Measurements from ENCODE around the gene CPXM1.

DNA sequence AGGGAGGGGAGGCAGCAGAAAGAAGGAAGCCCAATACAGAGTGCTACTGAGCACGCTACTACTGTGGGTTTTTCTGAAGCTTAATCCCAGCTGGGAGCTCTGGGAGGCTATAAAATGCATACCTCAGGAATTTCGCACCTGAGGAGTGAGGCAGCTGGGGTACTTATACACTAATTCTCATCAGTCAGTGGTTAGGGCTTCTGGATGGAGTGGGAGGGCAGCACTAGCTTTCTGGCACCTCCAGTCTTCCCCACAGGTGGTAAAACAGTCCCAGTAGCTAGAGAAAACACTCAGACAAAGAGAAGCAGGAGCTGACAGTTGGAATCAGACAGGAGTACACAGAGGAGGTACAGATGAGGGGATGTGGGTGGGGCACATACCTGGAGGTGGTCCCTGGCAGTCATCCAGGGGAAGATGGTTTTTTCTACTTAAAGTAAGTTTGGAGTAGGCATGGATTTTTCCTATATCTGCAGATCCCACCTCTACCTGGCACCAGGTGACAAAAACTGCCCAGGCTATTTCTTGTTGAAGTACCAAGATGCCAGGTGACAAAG is 37.8 kb downstream of the CPXM1 start:
- TF ChIP-seq, protein P1, sequence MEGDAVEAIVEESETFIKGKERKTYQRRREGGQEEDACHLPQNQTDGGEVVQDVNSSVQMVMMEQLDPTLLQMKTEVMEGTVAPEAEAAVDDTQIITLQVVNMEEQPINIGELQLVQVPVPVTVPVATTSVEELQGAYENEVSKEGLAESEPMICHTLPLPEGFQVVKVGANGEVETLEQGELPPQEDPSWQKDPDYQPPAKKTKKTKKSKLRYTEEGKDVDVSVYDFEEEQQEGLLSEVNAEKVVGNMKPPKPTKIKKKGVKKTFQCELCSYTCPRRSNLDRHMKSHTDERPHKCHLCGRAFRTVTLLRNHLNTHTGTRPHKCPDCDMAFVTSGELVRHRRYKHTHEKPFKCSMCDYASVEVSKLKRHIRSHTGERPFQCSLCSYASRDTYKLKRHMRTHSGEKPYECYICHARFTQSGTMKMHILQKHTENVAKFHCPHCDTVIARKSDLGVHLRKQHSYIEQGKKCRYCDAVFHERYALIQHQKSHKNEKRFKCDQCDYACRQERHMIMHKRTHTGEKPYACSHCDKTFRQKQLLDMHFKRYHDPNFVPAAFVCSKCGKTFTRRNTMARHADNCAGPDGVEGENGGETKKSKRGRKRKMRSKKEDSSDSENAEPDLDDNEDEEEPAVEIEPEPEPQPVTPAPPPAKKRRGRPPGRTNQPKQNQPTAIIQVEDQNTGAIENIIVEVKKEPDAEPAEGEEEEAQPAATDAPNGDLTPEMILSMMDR (IDR thresholded peaks at IDR 0.05; ENCODE audit: low read depth, low read length, missing input control): no peak
- TF ChIP-seq, protein P2, sequence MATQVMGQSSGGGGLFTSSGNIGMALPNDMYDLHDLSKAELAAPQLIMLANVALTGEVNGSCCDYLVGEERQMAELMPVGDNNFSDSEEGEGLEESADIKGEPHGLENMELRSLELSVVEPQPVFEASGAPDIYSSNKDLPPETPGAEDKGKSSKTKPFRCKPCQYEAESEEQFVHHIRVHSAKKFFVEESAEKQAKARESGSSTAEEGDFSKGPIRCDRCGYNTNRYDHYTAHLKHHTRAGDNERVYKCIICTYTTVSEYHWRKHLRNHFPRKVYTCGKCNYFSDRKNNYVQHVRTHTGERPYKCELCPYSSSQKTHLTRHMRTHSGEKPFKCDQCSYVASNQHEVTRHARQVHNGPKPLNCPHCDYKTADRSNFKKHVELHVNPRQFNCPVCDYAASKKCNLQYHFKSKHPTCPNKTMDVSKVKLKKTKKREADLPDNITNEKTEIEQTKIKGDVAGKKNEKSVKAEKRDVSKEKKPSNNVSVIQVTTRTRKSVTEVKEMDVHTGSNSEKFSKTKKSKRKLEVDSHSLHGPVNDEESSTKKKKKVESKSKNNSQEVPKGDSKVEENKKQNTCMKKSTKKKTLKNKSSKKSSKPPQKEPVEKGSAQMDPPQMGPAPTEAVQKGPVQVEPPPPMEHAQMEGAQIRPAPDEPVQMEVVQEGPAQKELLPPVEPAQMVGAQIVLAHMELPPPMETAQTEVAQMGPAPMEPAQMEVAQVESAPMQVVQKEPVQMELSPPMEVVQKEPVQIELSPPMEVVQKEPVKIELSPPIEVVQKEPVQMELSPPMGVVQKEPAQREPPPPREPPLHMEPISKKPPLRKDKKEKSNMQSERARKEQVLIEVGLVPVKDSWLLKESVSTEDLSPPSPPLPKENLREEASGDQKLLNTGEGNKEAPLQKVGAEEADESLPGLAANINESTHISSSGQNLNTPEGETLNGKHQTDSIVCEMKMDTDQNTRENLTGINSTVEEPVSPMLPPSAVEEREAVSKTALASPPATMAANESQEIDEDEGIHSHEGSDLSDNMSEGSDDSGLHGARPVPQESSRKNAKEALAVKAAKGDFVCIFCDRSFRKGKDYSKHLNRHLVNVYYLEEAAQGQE (IDR thresholded peaks at IDR 0.05): no peak
- TF ChIP-seq TAF1 (conservative IDR thresholded peaks at IDR 0.05): no peak
- TF ChIP-seq GABPA (IDR thresholded peaks at IDR 0.05 in 1 of 2, conservative IDR thresholded peaks at IDR 0.05 in 1 of 2): no peak

Data from liver (tissue), 3 donors.